Trophoblast cell (in vitro differentiated cells and primary cell): ENCODE measurements around the gene CGB2.
"Not testable (repeated sequence)": the region's sequence is repeated elsewhere in the genome, so short reads cannot be mapped to it uniquely, and the experiment has no call there.

Experiments
- DNase-seq, 2 donors: peaks; one replicate each; pipeline ENCODE4 v3.0.0-alpha.2; 2016
- H2AFZ ChIP-seq: 2 replicates; pipeline ENCODE4 v1.6.1; 2013; ENCODE audit warnings: low read length, moderate library complexity, mild to moderate bottlenecking; ENCODE audit not compliant: insufficient read depth, poor library complexity
- H2AK5ac ChIP-seq: 2 replicates; pipeline ENCODE4 v1.6.1; 2013; ENCODE audit warnings: mild to moderate bottlenecking, low read length
- H2BK120ac ChIP-seq: 2 replicates; pipeline ENCODE4 v1.6.1; 2013; ENCODE audit warnings: low read length, mild to moderate bottlenecking, moderate library complexity; ENCODE audit not compliant: insufficient read depth, poor library complexity
- H2BK12ac ChIP-seq: 2 replicates; pipeline ENCODE4 v1.6.1; 2013; ENCODE audit warnings: mild to moderate bottlenecking, low read length, moderate library complexity
- H2BK5ac ChIP-seq: 2 replicates; pipeline ENCODE4 v1.6.1; 2013; ENCODE audit warnings: low read length, low read depth, moderate library complexity, mild to moderate bottlenecking; ENCODE audit not compliant: poor library complexity
- H3K14ac ChIP-seq: 2 replicates; pipeline ENCODE4 v1.6.1; 2013; ENCODE audit warnings: mild to moderate bottlenecking, low read length
- H3K18ac ChIP-seq: 2 replicates; pipeline ENCODE4 v1.6.1; 2013; ENCODE audit warnings: mild to moderate bottlenecking, low read length
- H3K23ac ChIP-seq: 2 replicates; pipeline ENCODE4 v1.6.1; 2013; ENCODE audit warnings: low read length
- H3K27ac ChIP-seq: 2 replicates; pipeline ENCODE4 v1.5.1; 2013; ENCODE audit warnings: low read depth, mild to moderate bottlenecking, inconsistent platforms, low read length, moderate library complexity
- H3K27me3 ChIP-seq: 2 replicates; pipeline ENCODE4 v1.6.1; 2013; ENCODE audit warnings: inconsistent platforms, mild to moderate bottlenecking, low read length, moderate library complexity; ENCODE audit not compliant: insufficient read depth
- H3K36me3 ChIP-seq, 2 experiments: 1 replicate in 1 of 2; 2 replicates in 1 of 2; pipeline ENCODE4 v1.6.1; 2013; ENCODE audit warnings: low read length in 2 of 2, mild to moderate bottlenecking in 2 of 2, moderate library complexity in 1 of 2; ENCODE audit not compliant: insufficient read depth in 2 of 2, control insufficient read depth in 1 of 2
- H3K4ac ChIP-seq: 2 replicates; pipeline ENCODE4 v1.6.1; 2013; ENCODE audit warnings: low read depth, mild to moderate bottlenecking, low read length, moderate library complexity
- H3K4me1 ChIP-seq, 2 experiments: 1 replicate in 1 of 2; 2 replicates in 1 of 2; pipeline ENCODE4 v1.6.1; 2013; ENCODE audit warnings: low read length in 2 of 2, mild to moderate bottlenecking in 2 of 2, moderate library complexity in 1 of 2; ENCODE audit not compliant: insufficient read depth in 2 of 2, control insufficient read depth in 1 of 2
- H3K4me2 ChIP-seq: 2 replicates; pipeline ENCODE4 v1.6.1; 2013; ENCODE audit warnings: inconsistent platforms, mild to moderate bottlenecking, low read length, moderate library complexity
- H3K4me3 ChIP-seq: 2 replicates; pipeline ENCODE4 v1.5.1; 2013; ENCODE audit warnings: mild to moderate bottlenecking, low read depth, low read length, inconsistent platforms
- H3K79me1 ChIP-seq: one replicate; pipeline ENCODE4 v1.6.1; 2013; ENCODE audit warnings: low read length
- H3K79me2 ChIP-seq: 2 replicates; pipeline ENCODE4 v1.6.1; 2013; ENCODE audit warnings: low read length, mild to moderate bottlenecking; ENCODE audit not compliant: control insufficient read depth, insufficient read depth, poor library complexity
- H3K9ac ChIP-seq: 2 replicates; pipeline ENCODE4 v1.6.1; 2013; ENCODE audit warnings: mild to moderate bottlenecking, low read length
- H3K9me3 ChIP-seq: 2 replicates; pipeline ENCODE4 v1.6.1; 2013; ENCODE audit warnings: low read depth, mild to moderate bottlenecking, control low read depth, inconsistent platforms, low read length; ENCODE audit not compliant: insufficient read depth
- H4K12ac ChIP-seq: 2 replicates; pipeline ENCODE4 v1.6.1; 2013; ENCODE audit warnings: low read depth, mild to moderate bottlenecking, low read length, moderate library complexity
- H4K8ac ChIP-seq: 2 replicates; pipeline ENCODE4 v1.6.1; 2013; ENCODE audit warnings: low read depth, mild to moderate bottlenecking, low read length, moderate library complexity
- H4K91ac ChIP-seq: one replicate; pipeline ENCODE4 v1.6.1; 2013; ENCODE audit warnings: low read depth, mild to moderate bottlenecking, low read length, moderate library complexity
- WGBS: extraction: QIAGEN DNeasy Blood & Tissue Kit; methylation state at CpG from one replicate; pipeline ENCODE4 v1.1.7; 2013; ENCODE audit warnings: missing lambda C conversion rate; ENCODE audit not compliant: insufficient read length, insufficient coverage; ENCODE audit errors: extremely low coverage; 5-methylcytosine and 5-hydroxymethylcytosine counted together

Gene CGB2

DNA sequence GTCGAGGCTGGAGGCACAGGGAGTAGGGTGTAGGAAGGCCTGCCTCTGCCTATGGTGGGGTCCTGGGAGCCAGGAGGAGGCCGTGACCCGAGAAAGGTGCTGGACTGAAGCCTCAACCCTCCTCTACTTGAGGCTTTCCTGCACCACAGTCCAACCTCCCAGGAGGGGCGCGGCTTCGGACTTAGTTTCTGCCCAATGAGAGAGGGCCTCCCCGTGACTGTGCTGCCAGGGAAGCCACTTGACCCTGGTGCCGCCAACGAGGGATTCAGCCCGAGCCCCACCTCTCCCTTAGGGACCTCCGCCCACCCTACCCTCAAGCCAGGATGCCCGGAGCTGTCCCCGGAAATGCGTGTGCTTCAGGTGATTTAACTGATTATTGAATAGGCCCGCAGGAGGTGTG lies 7.5 kb upstream of the CGB2 start, which contains the start of gene CGB3:
CGB3 (minus strand) TSS at position 101 of the 400 bp plus-strand sequence. CDS start 362 bp downstream, outside the sequence.
- H3K4me1 ChIP-seq, H3K18ac ChIP-seq, H3K79me1 ChIP-seq, H3K9ac ChIP-seq, H3K79me2 ChIP-seq, H3K4me3 ChIP-seq, H4K91ac ChIP-seq, H3K4me2 ChIP-seq, H2AK5ac ChIP-seq, DNase-seq, H2BK5ac ChIP-seq, H3K23ac ChIP-seq, H2BK120ac ChIP-seq, H3K9me3 ChIP-seq, H2AFZ ChIP-seq, H3K14ac ChIP-seq, H4K12ac ChIP-seq, H3K4ac ChIP-seq, H2BK12ac ChIP-seq, H4K8ac ChIP-seq, H3K27me3 ChIP-seq, H3K36me3 ChIP-seq, H3K27ac ChIP-seq: not testable (repeated sequence)
- no CpG with 5 or more reads among the region's 15 CpGs for WGBS

DNA sequence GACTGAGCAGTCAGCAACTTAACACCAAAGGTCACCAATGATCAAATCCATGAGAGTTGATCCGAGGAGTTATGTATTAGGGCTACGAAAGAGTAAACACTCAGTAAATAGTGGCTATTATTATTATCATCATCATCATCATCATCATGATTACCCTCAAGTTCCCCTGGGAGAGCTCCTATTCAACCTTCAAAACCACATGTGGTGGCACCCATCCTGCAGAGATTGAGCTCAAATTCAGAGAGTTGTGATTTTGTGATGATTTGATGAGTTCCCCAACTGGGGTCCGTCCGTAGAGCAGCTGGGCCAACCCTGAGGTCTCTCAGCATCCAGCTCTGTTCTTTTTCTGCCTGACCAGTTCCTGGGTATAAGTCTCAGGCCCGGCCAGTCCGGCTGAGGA lies 6.6 kb upstream of the CGB2 start:
- H4K12ac ChIP-seq, H2BK12ac ChIP-seq, H4K8ac ChIP-seq, H2BK120ac ChIP-seq, H2AFZ ChIP-seq, H2AK5ac ChIP-seq, H3K79me2 ChIP-seq, DNase-seq, H3K4ac ChIP-seq, H3K36me3 ChIP-seq, H3K4me2 ChIP-seq, H4K91ac ChIP-seq, H2BK5ac ChIP-seq, H3K23ac ChIP-seq, H3K4me3 ChIP-seq, H3K27me3 ChIP-seq, H3K27ac ChIP-seq, H3K9me3 ChIP-seq, H3K4me1 ChIP-seq, H3K14ac ChIP-seq, H3K18ac ChIP-seq, H3K79me1 ChIP-seq, H3K9ac ChIP-seq: not testable (repeated sequence)
- no CpG with 5 or more reads among the region's 6 CpGs for WGBS

- not testable (repeated sequence) for H3K4me1 ChIP-seq, H4K8ac ChIP-seq, H4K12ac ChIP-seq, H2AFZ ChIP-seq, H3K23ac ChIP-seq, H2AK5ac ChIP-seq, H3K18ac ChIP-seq, H3K9ac ChIP-seq, H2BK12ac ChIP-seq, H3K9me3 ChIP-seq, H3K36me3 ChIP-seq, H4K91ac ChIP-seq, H3K79me2 ChIP-seq, H2BK120ac ChIP-seq, H2BK5ac ChIP-seq, H3K4ac ChIP-seq, H3K4me3 ChIP-seq, H3K4me2 ChIP-seq, H3K79me1 ChIP-seq, H3K14ac ChIP-seq, DNase-seq, H3K27me3 ChIP-seq, H3K27ac ChIP-seq
- WGBS = no CpG with 5 or more reads among the region's 23 CpGs
Measured at GRCh38 chr19:49025599-49025998, 6.1 kb upstream of the CGB2 start.

DNA sequence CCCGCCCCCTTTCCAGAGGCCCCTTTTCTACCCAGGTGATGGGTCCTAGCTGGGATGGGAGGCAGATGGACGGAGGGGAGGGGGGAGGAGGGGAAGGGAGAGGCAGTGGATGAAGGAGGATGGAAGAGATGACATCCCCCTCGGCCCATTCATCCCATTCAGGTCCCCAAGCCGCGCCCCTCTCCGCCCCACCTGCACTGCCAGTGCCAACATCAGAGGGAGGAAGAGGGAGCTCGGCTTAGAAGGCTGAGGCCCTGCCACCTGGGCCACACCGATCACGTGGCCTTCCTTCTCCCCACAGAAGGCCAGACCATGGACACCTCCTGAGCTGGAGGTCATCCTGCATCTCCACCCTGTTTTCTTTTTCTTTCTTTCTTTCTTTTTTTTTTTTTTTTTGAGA lies 3.0 kb upstream of the CGB2 start:
- not testable (repeated sequence) for H3K4me2 ChIP-seq, DNase-seq, H3K4me1 ChIP-seq, H2AK5ac ChIP-seq, H3K27me3 ChIP-seq, H4K8ac ChIP-seq, H3K27ac ChIP-seq, H3K36me3 ChIP-seq, H3K23ac ChIP-seq, H3K79me2 ChIP-seq, H2BK12ac ChIP-seq, H3K9me3 ChIP-seq, H3K4me3 ChIP-seq, H2BK5ac ChIP-seq, H4K12ac ChIP-seq, H3K14ac ChIP-seq, H3K4ac ChIP-seq, H3K79me1 ChIP-seq, H2AFZ ChIP-seq, H4K91ac ChIP-seq, H2BK120ac ChIP-seq, H3K9ac ChIP-seq, H3K18ac ChIP-seq
- no CpG with 5 or more reads among the region's 9 CpGs for WGBS
